GM23338 (cell line): ENCODE data around the gene PLEKHA7. TPM values are rescaled to one million over a fixed set of nuclear protein-coding genes. Genes with fewer than 3 reads are reported as not detected.
A peak's percentile ranks its signal among the peaks of the same experiment; 100 is the strongest.

ENCODE experiments used
- ATAC-seq: fragments of 200-7000 bp; cut with Tn5 transposase; 3 replicates; pipeline ENCODE4 v1.9.1; 2020
- DNase-seq: peaks from one replicate; pipeline ENCODE4 v3.0.0-alpha.2; 2015; ENCODE audit warnings: low spot score
- H2AFZ ChIP-seq: fragments of 200-600 bp; sonication (generic); 2 replicates; pipeline ENCODE4 v1.8.0; 2016; ENCODE audit warnings: antibody characterized with exemption, mild to moderate bottlenecking, moderate library complexity
- H3F3A ChIP-seq: fragments of 200-600 bp; sonication (generic); replicated peaks from 2 replicates; pipeline ENCODE4 v1.8.0; 2017; ENCODE audit warnings: antibody characterized with exemption, mixed run types, low read depth
- H3K27ac ChIP-seq: fragments of 200-600 bp; sonication (generic); 2 replicates; pipeline ENCODE4 v1.6.1; 2016; ENCODE audit warnings: low read depth
- H3K27me3 ChIP-seq: fragments of 200-600 bp; sonication (generic); 2 replicates; pipeline ENCODE4 v1.8.0; 2016; ENCODE audit warnings: mild to moderate bottlenecking, mixed run types, moderate library complexity; ENCODE audit not compliant: insufficient read depth
- H3K36me3 ChIP-seq: fragments of 200-600 bp; sonication (generic); 2 replicates; pipeline ENCODE4 v1.8.0; 2016; ENCODE audit warnings: mild to moderate bottlenecking; ENCODE audit not compliant: insufficient read depth
- H3K4me1 ChIP-seq: fragments of 200-600 bp; sonication (generic); 2 replicates; pipeline ENCODE4 v1.8.0; 2016; ENCODE audit warnings: mild to moderate bottlenecking, moderate library complexity; ENCODE audit not compliant: insufficient read depth
- H3K4me2 ChIP-seq: fragments of 200-600 bp; sonication (generic); 2 replicates; pipeline ENCODE4 v1.7.1; 2017; ENCODE audit warnings: mixed run types
- H3K4me3 ChIP-seq: fragments of 200-600 bp; sonication (generic); 2 replicates; pipeline ENCODE4 v1.6.1; 2016; ENCODE audit warnings: mixed run types
- H3K79me2 ChIP-seq: fragments of 200-600 bp; sonication (generic); replicated peaks from 2 replicates; pipeline ENCODE4 v1.8.0; 2017; ENCODE audit warnings: mild to moderate bottlenecking; ENCODE audit not compliant: insufficient read depth
- H3K9me2 ChIP-seq: fragments of 200-600 bp; sonication (generic); 2 replicates; pipeline ENCODE4 v1.8.0; 2017; ENCODE audit not compliant: insufficient read depth
- H4K20me1 ChIP-seq: fragments of 200-600 bp; sonication (generic); replicated peaks from 2 replicates; pipeline ENCODE4 v1.8.0; 2017; ENCODE audit warnings: mild to moderate bottlenecking; ENCODE audit not compliant: insufficient read depth
- H3K27ac Mint-ChIP-seq: 2 replicates; pipeline ENCODE4 v1.8.0; 2020; ENCODE audit warnings: inconsistent platforms, mild to moderate bottlenecking, moderate library complexity, mixed read lengths
- H3K27me3 Mint-ChIP-seq: 3 replicates; pipeline ENCODE4 v1.8.0; 2022; ENCODE audit warnings: low read depth, mild to moderate bottlenecking, moderate library complexity, mixed read lengths, inconsistent platforms; ENCODE audit not compliant: insufficient read depth, poor library complexity
- H3K36me3 Mint-ChIP-seq: 3 replicates; pipeline ENCODE4 v1.8.0; 2021; ENCODE audit warnings: low read depth, mild to moderate bottlenecking, inconsistent platforms, moderate library complexity, mixed read lengths
- H3K4me1 Mint-ChIP-seq: 3 replicates; pipeline ENCODE4 v1.8.0; 2020; ENCODE audit warnings: mild to moderate bottlenecking, inconsistent platforms, mixed read lengths
- H3K4me3 Mint-ChIP-seq: 3 replicates; pipeline ENCODE4 v1.8.0; 2021; ENCODE audit warnings: moderate library complexity, mild to moderate bottlenecking, inconsistent platforms, mixed read lengths
- H3K9me3 Mint-ChIP-seq: 3 replicates; pipeline ENCODE4 v1.8.0; 2020; ENCODE audit warnings: moderate library complexity, mild to moderate bottlenecking, inconsistent platforms, mixed read lengths
- CREB1 ChIP-seq: fragments of 250-450 bp; sonication (Bioruptor Pico); IDR thresholded peaks from 2 replicates; pipeline ENCODE4 v1.5.0; 2020; ENCODE audit warnings: low read depth, mild to moderate bottlenecking, moderate library complexity
- EZH2 ChIP-seq: fragments of 200-600 bp; sonication (generic); IDR thresholded peaks from one replicate; pipeline ENCODE4 v1.8.0; 2017; ENCODE audit warnings: antibody characterized with exemption, mild to moderate bottlenecking, low read depth; ENCODE audit not compliant: unreplicated experiment
- EZH2phosphoT487 ChIP-seq: fragments of 200-600 bp; sonication (generic); IDR thresholded peaks from one replicate; pipeline ENCODE4 v1.8.1; 2018; ENCODE audit warnings: antibody characterized with exemption; ENCODE audit not compliant: unreplicated experiment
- JUNB ChIP-seq: IDR thresholded peaks from one replicate; pipeline ENCODE4 v1.6.1; 2016; ENCODE audit warnings: antibody characterized with exemption; ENCODE audit not compliant: unreplicated experiment
- NANOG ChIP-seq: IDR thresholded peaks from 2 replicates; pipeline ENCODE4 v1.6.1; 2016; ENCODE audit warnings: antibody characterized with exemption, borderline replicate concordance
- POLR2AphosphoS5 ChIP-seq: IDR thresholded peaks from 2 replicates; pipeline ENCODE4 v1.6.1; 2016; ENCODE audit warnings: antibody characterized with exemption, low read depth
- STAT1 ChIP-seq: IDR thresholded peaks from one replicate; pipeline ENCODE4 v1.6.1; 2016; ENCODE audit warnings: antibody characterized with exemption; ENCODE audit not compliant: unreplicated experiment
- ZNF114 ChIP-seq: fragments of 250-450 bp; sonication (Bioruptor Pico); IDR thresholded peaks from 2 replicates; pipeline ENCODE4 v1.5.0; 2020; ENCODE audit warnings: mild to moderate bottlenecking, moderate library complexity
- ZNF331 ChIP-seq: fragments of 250-450 bp; sonication (Bioruptor Pico); IDR thresholded peaks from 2 replicates; pipeline ENCODE4 v1.5.0; 2020; ENCODE audit warnings: low read depth, mild to moderate bottlenecking, moderate library complexity
- polyA plus RNA-seq: library from polyadenylated mRNA; unstranded; fragments of >200 nt; fragmentation: Nextera tagmentation; extraction: Ambion mirVana; gene quantifications from 2 replicates; pipeline ENCODE4 v1.2.1, GENCODE V29; 2016
- total RNA-seq: library from RNA; depleted of rRNA; stranded (reverse); fragments of >200 nt; shearing (Covaris generic); gene quantifications from 2 replicates; pipeline ENCODE4 v1.2.3, GENCODE V29; 2014
- TF ChIP-seq, protein P1 (sequence below), 2 experiments: fragments of 200-600 bp in 1 of 2; sonication (generic) in 1 of 2; conservative IDR thresholded peaks; 2 replicates each; pipeline versions ENCODE4 v1.5.1 to v1.6.1; 2016 to 2017; ENCODE audit warnings: antibody characterized with exemption in 2 of 2, low read depth in 2 of 2, mild to moderate bottlenecking in 2 of 2, moderate library complexity in 1 of 2
- TF ChIP-seq, protein P2 (sequence below): IDR thresholded peaks from one replicate; pipeline ENCODE4 v1.6.1; 2018; ENCODE audit warnings: antibody characterized with exemption; ENCODE audit not compliant: unreplicated experiment
- TF ChIP-seq, protein P3 (sequence below): IDR thresholded peaks from 2 replicates; pipeline ENCODE4 v1.6.1; 2016; ENCODE audit warnings: antibody characterized with exemption
- TF ChIP-seq, protein P4 (sequence below): fragments of 250-450 bp; sonication (Bioruptor Pico); IDR thresholded peaks from 2 replicates; pipeline ENCODE4 v1.5.0; 2020; ENCODE audit warnings: mild to moderate bottlenecking, moderate library complexity

The PLEKHA7 gene
- total and polyA plus RNA-seq, 2 experiments from 2014 or later = 9.7 to 15.8 TPM

DNA sequence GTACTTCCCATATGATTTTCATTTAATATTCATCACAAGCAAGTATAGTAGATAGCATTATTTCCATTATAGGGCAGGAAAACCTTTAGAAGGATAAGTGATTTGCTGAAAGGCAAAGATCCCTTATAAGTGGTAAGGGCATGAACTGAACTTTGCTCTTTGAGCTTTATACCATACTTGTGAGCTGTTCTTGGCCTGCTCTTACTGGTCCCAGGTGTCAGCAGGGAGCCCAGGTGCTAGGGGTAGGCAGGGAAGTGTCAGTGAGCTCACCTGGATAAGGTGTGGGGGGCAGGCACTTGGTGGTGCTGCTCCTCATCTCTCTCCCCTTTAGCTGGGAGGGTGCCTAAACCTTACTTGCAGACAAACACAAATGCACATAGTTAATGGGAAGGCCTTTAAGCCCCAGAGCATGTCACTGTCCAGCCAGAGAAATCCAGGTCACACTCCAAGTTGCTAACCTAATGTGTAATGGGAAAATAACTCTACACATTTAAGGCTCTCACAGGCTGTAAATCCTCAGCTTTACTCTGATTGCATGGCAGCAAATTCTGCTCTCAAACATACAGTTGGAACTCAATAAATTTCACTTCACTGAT, 114.4 kb downstream of the PLEKHA7 start:
- TF ChIP-seq, protein P1, sequence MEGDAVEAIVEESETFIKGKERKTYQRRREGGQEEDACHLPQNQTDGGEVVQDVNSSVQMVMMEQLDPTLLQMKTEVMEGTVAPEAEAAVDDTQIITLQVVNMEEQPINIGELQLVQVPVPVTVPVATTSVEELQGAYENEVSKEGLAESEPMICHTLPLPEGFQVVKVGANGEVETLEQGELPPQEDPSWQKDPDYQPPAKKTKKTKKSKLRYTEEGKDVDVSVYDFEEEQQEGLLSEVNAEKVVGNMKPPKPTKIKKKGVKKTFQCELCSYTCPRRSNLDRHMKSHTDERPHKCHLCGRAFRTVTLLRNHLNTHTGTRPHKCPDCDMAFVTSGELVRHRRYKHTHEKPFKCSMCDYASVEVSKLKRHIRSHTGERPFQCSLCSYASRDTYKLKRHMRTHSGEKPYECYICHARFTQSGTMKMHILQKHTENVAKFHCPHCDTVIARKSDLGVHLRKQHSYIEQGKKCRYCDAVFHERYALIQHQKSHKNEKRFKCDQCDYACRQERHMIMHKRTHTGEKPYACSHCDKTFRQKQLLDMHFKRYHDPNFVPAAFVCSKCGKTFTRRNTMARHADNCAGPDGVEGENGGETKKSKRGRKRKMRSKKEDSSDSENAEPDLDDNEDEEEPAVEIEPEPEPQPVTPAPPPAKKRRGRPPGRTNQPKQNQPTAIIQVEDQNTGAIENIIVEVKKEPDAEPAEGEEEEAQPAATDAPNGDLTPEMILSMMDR (conservative IDR thresholded peaks at IDR 0.05; ENCODE audit: low read depth in 2 of 2) = no peak
- TF ChIP-seq ZNF331 (CRISPR knock-in tag) = no peak
- TF ChIP-seq, protein P2, sequence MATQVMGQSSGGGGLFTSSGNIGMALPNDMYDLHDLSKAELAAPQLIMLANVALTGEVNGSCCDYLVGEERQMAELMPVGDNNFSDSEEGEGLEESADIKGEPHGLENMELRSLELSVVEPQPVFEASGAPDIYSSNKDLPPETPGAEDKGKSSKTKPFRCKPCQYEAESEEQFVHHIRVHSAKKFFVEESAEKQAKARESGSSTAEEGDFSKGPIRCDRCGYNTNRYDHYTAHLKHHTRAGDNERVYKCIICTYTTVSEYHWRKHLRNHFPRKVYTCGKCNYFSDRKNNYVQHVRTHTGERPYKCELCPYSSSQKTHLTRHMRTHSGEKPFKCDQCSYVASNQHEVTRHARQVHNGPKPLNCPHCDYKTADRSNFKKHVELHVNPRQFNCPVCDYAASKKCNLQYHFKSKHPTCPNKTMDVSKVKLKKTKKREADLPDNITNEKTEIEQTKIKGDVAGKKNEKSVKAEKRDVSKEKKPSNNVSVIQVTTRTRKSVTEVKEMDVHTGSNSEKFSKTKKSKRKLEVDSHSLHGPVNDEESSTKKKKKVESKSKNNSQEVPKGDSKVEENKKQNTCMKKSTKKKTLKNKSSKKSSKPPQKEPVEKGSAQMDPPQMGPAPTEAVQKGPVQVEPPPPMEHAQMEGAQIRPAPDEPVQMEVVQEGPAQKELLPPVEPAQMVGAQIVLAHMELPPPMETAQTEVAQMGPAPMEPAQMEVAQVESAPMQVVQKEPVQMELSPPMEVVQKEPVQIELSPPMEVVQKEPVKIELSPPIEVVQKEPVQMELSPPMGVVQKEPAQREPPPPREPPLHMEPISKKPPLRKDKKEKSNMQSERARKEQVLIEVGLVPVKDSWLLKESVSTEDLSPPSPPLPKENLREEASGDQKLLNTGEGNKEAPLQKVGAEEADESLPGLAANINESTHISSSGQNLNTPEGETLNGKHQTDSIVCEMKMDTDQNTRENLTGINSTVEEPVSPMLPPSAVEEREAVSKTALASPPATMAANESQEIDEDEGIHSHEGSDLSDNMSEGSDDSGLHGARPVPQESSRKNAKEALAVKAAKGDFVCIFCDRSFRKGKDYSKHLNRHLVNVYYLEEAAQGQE = no peak
- TF ChIP-seq, protein P3, sequence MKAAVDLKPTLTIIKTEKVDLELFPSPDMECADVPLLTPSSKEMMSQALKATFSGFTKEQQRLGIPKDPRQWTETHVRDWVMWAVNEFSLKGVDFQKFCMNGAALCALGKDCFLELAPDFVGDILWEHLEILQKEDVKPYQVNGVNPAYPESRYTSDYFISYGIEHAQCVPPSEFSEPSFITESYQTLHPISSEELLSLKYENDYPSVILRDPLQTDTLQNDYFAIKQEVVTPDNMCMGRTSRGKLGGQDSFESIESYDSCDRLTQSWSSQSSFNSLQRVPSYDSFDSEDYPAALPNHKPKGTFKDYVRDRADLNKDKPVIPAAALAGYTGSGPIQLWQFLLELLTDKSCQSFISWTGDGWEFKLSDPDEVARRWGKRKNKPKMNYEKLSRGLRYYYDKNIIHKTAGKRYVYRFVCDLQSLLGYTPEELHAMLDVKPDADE = no peak
- TF ChIP-seq CREB1 (CRISPR knock-in tag) = no peak
- no peak for TF ChIP-seq POLR2AphosphoS5
- TF ChIP-seq NANOG = no peak
- TF ChIP-seq EZH2 = no peak
- TF ChIP-seq EZH2phosphoT487 = no peak
- no peak for TF ChIP-seq ZNF114 (CRISPR knock-in tag)
- TF ChIP-seq JUNB = no peak
- TF ChIP-seq STAT1 = no peak
- TF ChIP-seq, protein P4, sequence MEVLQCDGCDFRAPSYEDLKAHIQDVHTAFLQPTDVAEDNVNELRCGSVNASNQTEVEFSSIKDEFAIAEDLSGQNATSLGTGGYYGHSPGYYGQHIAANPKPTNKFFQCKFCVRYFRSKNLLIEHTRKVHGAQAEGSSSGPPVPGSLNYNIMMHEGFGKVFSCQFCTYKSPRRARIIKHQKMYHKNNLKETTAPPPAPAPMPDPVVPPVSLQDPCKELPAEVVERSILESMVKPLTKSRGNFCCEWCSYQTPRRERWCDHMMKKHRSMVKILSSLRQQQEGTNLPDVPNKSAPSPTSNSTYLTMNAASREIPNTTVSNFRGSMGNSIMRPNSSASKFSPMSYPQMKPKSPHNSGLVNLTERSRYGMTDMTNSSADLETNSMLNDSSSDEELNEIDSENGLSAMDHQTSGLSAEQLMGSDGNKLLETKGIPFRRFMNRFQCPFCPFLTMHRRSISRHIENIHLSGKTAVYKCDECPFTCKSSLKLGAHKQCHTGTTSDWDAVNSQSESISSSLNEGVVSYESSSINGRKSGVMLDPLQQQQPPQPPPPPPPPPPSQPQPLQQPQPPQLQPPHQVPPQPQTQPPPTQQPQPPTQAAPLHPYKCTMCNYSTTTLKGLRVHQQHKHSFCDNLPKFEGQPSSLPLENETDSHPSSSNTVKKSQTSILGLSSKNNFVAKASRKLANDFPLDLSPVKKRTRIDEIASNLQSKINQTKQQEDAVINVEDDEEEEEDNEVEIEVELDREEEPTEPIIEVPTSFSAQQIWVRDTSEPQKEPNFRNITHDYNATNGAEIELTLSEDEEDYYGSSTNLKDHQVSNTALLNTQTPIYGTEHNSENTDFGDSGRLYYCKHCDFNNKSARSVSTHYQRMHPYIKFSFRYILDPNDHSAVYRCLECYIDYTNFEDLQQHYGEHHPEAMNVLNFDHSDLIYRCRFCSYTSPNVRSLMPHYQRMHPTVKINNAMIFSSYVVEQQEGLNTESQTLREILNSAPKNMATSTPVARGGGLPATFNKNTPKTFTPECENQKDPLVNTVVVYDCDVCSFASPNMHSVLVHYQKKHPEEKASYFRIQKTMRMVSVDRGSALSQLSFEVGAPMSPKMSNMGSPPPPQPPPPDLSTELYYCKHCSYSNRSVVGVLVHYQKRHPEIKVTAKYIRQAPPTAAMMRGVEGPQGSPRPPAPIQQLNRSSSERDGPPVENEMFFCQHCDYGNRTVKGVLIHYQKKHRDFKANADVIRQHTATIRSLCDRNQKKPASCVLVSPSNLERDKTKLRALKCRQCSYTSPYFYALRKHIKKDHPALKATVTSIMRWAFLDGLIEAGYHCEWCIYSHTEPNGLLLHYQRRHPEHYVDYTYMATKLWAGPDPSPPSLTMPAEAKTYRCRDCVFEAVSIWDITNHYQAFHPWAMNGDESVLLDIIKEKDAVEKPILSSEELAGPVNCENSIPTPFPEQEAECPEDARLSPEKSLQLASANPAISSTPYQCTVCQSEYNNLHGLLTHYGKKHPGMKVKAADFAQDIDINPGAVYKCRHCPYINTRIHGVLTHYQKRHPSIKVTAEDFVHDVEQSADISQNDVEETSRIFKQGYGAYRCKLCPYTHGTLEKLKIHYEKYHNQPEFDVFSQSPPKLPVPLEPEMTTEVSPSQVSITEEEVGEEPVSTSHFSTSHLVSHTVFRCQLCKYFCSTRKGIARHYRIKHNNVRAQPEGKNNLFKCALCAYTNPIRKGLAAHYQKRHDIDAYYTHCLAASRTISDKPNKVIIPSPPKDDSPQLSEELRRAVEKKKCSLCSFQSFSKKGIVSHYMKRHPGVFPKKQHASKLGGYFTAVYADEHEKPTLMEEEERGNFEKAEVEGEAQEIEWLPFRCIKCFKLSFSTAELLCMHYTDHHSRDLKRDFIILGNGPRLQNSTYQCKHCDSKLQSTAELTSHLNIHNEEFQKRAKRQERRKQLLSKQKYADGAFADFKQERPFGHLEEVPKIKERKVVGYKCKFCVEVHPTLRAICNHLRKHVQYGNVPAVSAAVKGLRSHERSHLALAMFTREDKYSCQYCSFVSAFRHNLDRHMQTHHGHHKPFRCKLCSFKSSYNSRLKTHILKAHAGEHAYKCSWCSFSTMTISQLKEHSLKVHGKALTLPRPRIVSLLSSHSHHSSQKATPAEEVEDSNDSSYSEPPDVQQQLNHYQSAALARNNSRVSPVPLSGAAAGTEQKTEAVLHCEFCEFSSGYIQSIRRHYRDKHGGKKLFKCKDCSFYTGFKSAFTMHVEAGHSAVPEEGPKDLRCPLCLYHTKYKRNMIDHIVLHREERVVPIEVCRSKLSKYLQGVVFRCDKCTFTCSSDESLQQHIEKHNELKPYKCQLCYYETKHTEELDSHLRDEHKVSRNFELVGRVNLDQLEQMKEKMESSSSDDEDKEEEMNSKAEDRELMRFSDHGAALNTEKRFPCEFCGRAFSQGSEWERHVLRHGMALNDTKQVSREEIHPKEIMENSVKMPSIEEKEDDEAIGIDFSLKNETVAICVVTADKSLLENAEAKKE = no peak
- H3K27me3 ChIP-seq = no peaks in the 10 kb centered on the region
- H3K27me3 Mint-ChIP-seq = peaks cover 8% of the 10 kb centered on the region
- peak overlapping the region; percentile 34; the same call in 1 of the 2 replicates for H3K4me2 ChIP-seq
- no peaks in the 10 kb centered on the region for H3K79me2 ChIP-seq
- H4K20me1 ChIP-seq = no peaks in the 10 kb centered on the region
- H3K36me3 Mint-ChIP-seq = no peaks in the 10 kb centered on the region
- no peak overlapping the region for H3K4me3 ChIP-seq
- no peak overlapping the region for H3K4me3 Mint-ChIP-seq
- H3K36me3 ChIP-seq = no peaks in the 10 kb centered on the region
- H3K27ac Mint-ChIP-seq = no peak overlapping the region
- no peak overlapping the region for H3K27ac ChIP-seq
- DNase-seq (no peak), ATAC-seq (peak; percentile 56)
- H2AFZ ChIP-seq = no peak overlapping the region
- no peaks in the 10 kb centered on the region for H3K9me2 ChIP-seq
- H3K9me3 Mint-ChIP-seq = no peaks in the 10 kb centered on the region; the same call in 2 of the 3 replicates
- H3F3A ChIP-seq = no peaks in the 10 kb centered on the region
- H3K4me1 Mint-ChIP-seq = peaks cover 54% of the 10 kb centered on the region
- H3K4me1 ChIP-seq = peaks cover 44% of the 10 kb centered on the region
